Measurements from ENCODE around the gene CCDC152.

- TF ChIP-seq RCOR2 (CRISPR knock-in tag; IDR thresholded peaks at IDR 0.05) = no peak
- TF ChIP-seq CTCF (CRISPR knock-in tag; IDR thresholded peaks at IDR 0.05) = no peak
- TF ChIP-seq ZNF280D (CRISPR knock-in tag; IDR thresholded peaks at IDR 0.05) = no peak
- TF ChIP-seq ZNF224 (CRISPR knock-in tag; IDR thresholded peaks at IDR 0.05) = no peak
- TF ChIP-seq NFIC (IDR thresholded peaks at IDR 0.05; ENCODE audit: low read length) = no peak
- no peak for TF ChIP-seq LCORL (IDR thresholded peaks at IDR 0.05)
- no peak for TF ChIP-seq LCORL (CRISPR knock-in tag; IDR thresholded peaks at IDR 0.05)
- TF ChIP-seq BRF2 (CRISPR knock-in tag; IDR thresholded peaks at IDR 0.05) = no peak
- TF ChIP-seq CHD2 (IDR thresholded peaks at IDR 0.05; ENCODE audit: low read depth, low read length) = no peak
- TF ChIP-seq JUN (CRISPR knock-in tag; IDR thresholded peaks at IDR 0.05) = no peak
- TF ChIP-seq EZH2 (conservative IDR thresholded peaks at IDR 0.05; ENCODE audit: low read depth, low read length) = no peak
- TF ChIP-seq HDAC6 (IDR thresholded peaks at IDR 0.05; ENCODE audit: low read depth, low read length) = no peak
Observed at GRCh38 chr5:42812620-42813019, 56.0 kb downstream of the CCDC152 start.

Data from HepG2 (cell line).